GM23338 (cell line): ENCODE data around the gene ZNF778. TPM values are rescaled to one million over a fixed set of nuclear protein-coding genes. Genes with fewer than 3 reads are reported as not detected.

Source experiments
- CREB1 ChIP-seq: fragments of 250-450 bp; sonication (Bioruptor Pico); IDR thresholded peaks from 2 replicates; pipeline ENCODE4 v1.5.0; 2020; ENCODE audit warnings: low read depth, mild to moderate bottlenecking, moderate library complexity
- EZH2phosphoT487 ChIP-seq: fragments of 200-600 bp; sonication (generic); IDR thresholded peaks from one replicate; pipeline ENCODE4 v1.8.1; 2018; ENCODE audit warnings: antibody characterized with exemption; ENCODE audit not compliant: unreplicated experiment
- JUNB ChIP-seq: IDR thresholded peaks from one replicate; pipeline ENCODE4 v1.6.1; 2016; ENCODE audit warnings: antibody characterized with exemption; ENCODE audit not compliant: unreplicated experiment
- NANOG ChIP-seq: IDR thresholded peaks from 2 replicates; pipeline ENCODE4 v1.6.1; 2016; ENCODE audit warnings: antibody characterized with exemption, borderline replicate concordance
- STAT1 ChIP-seq: IDR thresholded peaks from one replicate; pipeline ENCODE4 v1.6.1; 2016; ENCODE audit warnings: antibody characterized with exemption; ENCODE audit not compliant: unreplicated experiment
- polyA plus RNA-seq: library from polyadenylated mRNA; unstranded; fragments of >200 nt; fragmentation: Nextera tagmentation; extraction: Ambion mirVana; gene quantifications from 2 replicates; pipeline ENCODE4 v1.2.1, GENCODE V29; 2016
- total RNA-seq: library from RNA; depleted of rRNA; stranded (reverse); fragments of >200 nt; shearing (Covaris generic); gene quantifications from 2 replicates; pipeline ENCODE4 v1.2.3, GENCODE V29; 2014
- TF ChIP-seq, protein P1 (sequence below), 2 experiments: fragments of 200-600 bp in 1 of 2; sonication (generic) in 1 of 2; conservative IDR thresholded peaks; 2 replicates each; pipeline versions ENCODE4 v1.5.1 to v1.6.1; 2016 to 2017; ENCODE audit warnings: antibody characterized with exemption in 2 of 2, low read depth in 2 of 2, mild to moderate bottlenecking in 2 of 2, moderate library complexity in 1 of 2
- TF ChIP-seq, protein P2 (sequence below): fragments of 250-450 bp; sonication (Bioruptor Pico); IDR thresholded peaks from 2 replicates; pipeline ENCODE4 v1.5.0; 2020; ENCODE audit warnings: mild to moderate bottlenecking, moderate library complexity

Gene ZNF778
- total and polyA plus RNA-seq, 2 experiments from 2014 or later: 7.9 to 43.4 TPM

DNA sequence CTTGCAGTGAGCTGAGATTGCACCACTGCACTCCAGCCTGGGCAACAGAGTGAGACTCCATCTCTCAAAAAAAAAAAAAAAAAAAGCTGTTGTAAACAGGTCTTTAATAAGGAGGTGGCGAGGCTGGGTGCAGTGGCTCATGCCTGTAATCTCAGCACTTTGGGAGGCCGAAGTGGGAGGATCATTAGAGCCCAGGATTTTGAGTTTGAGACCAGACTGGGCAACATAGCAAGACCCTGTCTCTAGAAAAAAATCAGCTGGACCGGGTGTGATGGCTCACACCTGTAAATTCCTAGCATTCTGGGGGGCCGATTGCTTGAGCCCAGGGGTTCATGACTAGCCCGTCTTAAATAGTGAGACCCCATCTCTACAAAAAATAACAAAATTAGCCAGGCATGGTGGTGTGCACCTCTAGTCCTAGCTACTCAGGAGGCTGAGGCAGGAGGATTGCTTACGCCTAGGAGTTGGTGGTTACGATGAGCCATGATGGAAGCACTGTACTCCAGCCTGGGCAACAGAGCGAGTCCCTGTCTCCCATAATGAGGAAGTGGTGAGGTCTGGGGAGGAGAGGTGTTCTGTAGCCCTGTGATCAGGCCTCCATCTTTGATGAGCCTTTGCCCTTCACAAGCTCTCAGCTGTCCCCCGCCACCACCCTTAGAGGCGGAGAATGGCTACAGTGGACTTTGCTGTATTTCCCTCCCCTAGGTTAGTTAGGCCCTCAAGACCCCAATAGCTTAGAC, 36.2 kb downstream of the ZNF778 start (continued):
- TF ChIP-seq, protein P1, sequence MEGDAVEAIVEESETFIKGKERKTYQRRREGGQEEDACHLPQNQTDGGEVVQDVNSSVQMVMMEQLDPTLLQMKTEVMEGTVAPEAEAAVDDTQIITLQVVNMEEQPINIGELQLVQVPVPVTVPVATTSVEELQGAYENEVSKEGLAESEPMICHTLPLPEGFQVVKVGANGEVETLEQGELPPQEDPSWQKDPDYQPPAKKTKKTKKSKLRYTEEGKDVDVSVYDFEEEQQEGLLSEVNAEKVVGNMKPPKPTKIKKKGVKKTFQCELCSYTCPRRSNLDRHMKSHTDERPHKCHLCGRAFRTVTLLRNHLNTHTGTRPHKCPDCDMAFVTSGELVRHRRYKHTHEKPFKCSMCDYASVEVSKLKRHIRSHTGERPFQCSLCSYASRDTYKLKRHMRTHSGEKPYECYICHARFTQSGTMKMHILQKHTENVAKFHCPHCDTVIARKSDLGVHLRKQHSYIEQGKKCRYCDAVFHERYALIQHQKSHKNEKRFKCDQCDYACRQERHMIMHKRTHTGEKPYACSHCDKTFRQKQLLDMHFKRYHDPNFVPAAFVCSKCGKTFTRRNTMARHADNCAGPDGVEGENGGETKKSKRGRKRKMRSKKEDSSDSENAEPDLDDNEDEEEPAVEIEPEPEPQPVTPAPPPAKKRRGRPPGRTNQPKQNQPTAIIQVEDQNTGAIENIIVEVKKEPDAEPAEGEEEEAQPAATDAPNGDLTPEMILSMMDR (conservative IDR thresholded peaks at IDR 0.05; ENCODE audit: low read depth in 2 of 2): no peak
- TF ChIP-seq, protein P2, sequence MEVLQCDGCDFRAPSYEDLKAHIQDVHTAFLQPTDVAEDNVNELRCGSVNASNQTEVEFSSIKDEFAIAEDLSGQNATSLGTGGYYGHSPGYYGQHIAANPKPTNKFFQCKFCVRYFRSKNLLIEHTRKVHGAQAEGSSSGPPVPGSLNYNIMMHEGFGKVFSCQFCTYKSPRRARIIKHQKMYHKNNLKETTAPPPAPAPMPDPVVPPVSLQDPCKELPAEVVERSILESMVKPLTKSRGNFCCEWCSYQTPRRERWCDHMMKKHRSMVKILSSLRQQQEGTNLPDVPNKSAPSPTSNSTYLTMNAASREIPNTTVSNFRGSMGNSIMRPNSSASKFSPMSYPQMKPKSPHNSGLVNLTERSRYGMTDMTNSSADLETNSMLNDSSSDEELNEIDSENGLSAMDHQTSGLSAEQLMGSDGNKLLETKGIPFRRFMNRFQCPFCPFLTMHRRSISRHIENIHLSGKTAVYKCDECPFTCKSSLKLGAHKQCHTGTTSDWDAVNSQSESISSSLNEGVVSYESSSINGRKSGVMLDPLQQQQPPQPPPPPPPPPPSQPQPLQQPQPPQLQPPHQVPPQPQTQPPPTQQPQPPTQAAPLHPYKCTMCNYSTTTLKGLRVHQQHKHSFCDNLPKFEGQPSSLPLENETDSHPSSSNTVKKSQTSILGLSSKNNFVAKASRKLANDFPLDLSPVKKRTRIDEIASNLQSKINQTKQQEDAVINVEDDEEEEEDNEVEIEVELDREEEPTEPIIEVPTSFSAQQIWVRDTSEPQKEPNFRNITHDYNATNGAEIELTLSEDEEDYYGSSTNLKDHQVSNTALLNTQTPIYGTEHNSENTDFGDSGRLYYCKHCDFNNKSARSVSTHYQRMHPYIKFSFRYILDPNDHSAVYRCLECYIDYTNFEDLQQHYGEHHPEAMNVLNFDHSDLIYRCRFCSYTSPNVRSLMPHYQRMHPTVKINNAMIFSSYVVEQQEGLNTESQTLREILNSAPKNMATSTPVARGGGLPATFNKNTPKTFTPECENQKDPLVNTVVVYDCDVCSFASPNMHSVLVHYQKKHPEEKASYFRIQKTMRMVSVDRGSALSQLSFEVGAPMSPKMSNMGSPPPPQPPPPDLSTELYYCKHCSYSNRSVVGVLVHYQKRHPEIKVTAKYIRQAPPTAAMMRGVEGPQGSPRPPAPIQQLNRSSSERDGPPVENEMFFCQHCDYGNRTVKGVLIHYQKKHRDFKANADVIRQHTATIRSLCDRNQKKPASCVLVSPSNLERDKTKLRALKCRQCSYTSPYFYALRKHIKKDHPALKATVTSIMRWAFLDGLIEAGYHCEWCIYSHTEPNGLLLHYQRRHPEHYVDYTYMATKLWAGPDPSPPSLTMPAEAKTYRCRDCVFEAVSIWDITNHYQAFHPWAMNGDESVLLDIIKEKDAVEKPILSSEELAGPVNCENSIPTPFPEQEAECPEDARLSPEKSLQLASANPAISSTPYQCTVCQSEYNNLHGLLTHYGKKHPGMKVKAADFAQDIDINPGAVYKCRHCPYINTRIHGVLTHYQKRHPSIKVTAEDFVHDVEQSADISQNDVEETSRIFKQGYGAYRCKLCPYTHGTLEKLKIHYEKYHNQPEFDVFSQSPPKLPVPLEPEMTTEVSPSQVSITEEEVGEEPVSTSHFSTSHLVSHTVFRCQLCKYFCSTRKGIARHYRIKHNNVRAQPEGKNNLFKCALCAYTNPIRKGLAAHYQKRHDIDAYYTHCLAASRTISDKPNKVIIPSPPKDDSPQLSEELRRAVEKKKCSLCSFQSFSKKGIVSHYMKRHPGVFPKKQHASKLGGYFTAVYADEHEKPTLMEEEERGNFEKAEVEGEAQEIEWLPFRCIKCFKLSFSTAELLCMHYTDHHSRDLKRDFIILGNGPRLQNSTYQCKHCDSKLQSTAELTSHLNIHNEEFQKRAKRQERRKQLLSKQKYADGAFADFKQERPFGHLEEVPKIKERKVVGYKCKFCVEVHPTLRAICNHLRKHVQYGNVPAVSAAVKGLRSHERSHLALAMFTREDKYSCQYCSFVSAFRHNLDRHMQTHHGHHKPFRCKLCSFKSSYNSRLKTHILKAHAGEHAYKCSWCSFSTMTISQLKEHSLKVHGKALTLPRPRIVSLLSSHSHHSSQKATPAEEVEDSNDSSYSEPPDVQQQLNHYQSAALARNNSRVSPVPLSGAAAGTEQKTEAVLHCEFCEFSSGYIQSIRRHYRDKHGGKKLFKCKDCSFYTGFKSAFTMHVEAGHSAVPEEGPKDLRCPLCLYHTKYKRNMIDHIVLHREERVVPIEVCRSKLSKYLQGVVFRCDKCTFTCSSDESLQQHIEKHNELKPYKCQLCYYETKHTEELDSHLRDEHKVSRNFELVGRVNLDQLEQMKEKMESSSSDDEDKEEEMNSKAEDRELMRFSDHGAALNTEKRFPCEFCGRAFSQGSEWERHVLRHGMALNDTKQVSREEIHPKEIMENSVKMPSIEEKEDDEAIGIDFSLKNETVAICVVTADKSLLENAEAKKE: no peak
- no peak for TF ChIP-seq NANOG
- no peak for TF ChIP-seq CREB1
- no peak for TF ChIP-seq EZH2phosphoT487
- no peak for TF ChIP-seq JUNB
- TF ChIP-seq STAT1: no peak
